NCI-H2196 treated with DMSO at 0.1 percent for 48 hours (cell line): ENCODE results near the gene PEX16.
A peak's percentile ranks its signal among the peaks of the same experiment; 100 is the strongest.

Experiments
- DNase-seq: peaks from one replicate; lab custom pipeline; 2025; ENCODE audit not compliant: unreplicated experiment; lab: John Stamatoyannopoulos, UW

The PEX16 gene

DNA sequence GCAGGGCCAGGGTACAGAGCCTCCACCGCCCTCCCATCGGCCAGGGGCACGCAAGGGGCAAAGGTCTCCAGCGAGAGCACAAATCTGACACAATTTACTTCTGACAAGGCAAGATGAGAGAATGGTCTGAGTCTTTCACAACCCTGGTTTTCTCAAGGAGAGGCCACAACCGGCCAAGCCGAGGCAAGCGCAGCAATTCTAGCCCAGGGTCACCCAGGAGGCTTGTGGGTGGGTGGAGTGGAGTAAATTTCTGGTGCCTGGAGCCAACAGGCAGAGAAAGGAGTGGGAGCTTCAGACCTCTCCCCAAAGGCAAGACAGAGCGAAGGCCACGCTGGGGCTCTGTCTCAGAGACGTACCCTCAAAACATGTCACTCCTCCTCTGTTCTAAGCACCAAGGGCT lies 14.1 kb upstream of the PEX16 start:
- DNase-seq: no peak

DNA sequence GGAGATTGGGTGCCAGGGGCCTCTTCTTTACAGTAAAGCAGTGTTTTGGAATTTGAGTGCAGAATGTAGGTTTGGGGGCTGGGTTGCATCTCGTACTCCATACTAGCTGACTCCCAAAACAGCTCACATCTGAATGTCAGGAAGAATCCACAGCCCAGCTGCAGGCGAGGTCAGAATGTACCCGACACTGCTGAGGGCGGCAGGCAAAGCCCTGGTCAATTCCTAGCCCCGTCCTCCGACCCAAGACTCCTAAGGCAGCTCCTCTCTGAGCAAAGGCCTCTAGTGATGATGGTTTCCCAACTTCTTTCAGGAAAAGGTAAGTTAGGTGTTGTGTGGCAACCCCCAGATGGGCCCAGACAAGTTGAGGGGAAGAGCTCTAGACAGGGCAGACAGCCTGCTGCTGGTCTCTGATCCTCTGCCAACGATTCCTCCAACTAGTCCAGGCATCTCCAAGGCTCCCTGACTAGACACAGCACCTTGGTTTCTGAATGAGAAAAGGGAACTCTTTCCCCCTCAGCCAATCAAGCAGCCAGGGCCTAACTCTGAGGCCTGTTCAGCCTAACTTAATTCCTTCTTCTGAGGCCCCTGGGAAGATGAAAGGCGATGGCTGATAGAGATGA lies 13.4 kb upstream of the PEX16 start:
- DNase-seq: no peak

DNA sequence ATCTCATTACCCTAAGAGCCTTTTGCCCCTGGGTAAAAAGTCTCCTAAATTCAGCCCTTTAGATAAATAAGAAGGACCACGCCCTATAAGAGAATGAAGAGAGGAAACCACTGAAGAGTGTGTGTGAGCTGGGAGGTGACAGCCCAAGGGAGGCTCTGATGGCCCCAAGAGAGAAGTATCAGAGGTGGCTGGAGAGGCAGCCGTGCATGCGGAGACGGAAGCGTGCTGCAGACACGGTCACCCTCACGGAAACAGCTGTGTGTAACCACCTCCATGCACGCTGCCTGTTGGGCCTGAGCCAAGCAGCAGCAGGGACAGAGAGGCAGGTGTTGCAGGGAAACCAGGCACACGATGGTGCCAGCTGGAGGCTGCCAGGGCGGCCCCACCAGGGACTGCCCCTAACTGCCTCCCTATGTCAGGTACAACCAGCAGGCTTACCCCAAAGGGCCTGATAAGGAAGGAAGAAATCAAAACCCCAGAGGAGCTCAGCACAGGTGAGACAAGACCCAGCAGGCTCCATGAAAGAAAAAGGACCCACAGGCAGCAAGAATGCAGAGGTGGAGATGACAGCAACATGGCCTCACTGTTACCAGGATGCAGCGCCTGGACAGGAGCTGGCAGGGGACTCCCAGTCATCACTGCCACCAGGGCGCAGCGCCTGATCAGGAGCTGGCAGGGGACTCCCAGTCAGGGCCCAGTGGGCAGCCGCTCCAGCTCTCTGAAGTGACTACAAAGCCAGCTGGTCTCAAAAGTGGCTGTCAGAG lies 12.5 kb upstream of the PEX16 start:
- DNase-seq: peak; percentile 74

DNA sequence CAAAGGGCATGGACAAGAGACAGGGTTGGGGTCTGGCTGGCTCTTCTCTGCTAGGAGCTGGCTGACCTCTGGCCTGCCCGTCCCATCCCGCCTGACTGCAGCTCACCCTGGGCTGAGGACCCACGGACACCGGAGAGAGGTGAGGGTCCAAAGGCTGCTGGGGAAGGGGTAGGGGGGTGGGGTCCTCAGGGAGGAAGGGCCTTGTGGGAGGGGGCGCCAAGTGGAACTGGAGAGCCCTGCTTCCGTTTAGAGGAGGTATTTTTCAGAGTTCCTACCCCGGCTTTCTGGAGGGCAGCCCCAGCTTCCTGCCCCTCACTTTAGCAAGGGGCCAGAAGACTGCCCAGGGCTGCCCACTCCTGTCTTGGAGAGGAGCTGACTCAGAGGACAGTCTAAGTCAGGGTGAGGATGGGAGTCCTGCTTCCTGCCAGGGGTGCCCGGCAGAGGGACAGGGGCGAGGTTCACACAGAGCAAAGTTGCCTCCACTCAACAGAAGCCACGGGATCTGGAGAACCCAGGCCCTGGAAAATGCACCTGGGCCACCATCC lies 11.9 kb upstream of the PEX16 start:
- no peak for DNase-seq

DNA sequence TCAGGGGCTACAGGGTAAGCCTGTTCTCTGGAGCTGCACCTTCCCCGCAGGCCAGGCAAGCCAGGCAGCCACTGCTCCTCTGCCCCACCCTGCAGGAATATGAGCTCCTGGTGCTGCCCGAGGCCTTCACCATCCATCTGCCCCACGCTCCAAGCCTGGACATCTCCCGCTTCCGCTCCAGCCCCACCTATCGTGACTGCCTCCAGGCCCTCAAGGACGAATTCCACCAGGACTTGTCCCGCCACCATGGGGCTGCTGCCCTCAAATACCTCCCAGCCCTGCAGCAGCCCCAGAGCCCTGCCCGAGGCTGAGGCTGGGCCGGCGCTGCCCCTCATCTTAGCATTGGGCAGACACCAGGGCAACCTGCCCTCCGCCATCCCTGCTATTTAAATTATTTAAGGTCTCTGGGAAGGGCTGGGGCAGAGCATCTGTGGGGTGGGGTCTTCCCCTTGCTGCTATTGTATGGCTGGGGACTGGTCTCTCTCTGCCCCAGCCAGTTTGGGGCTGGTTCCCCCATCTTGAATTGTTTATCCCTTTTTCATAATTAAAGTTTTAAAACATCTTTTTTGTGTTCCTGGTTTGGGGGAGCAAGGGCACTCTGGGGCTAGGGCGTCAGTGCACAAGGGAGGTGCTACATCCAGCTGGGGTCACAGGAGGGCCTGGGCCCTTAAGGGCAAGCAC lies 11.0 kb upstream of the PEX16 start:
- no peak for DNase-seq

DNA sequence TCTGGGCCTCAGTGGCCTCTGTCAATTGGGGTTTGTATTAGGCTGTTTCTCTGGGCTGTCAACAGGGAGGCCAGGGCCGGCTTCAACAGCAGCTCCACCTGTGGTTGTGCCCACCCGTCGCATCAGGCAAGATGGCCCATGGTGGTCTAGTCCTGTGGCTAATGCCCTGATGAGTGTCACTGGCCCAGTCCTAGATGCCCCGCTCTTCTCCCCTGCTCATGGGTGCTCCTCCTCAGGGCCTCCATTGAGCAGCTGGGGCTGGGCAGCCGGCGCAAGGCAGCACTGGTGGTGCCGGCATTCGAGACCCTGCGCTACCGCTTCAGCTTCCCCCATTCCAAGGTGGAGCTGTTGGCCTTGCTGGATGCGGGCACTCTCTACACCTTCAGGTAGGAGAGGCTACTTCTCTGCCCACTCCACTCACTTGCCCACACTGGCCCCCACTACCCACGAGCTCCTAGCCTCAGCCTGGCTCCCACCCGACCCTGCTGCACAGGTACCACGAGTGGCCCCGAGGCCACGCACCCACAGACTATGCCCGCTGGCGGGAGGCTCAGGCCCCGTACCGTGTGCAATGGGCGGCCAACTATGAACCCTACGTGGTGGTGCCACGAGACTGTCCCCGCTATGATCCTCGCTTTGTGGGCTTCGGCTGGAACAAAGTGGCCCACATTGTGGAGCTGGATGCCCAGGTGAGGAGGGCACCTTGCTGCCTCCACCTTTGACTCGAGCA lies 10.2 kb upstream of the PEX16 start:
- no peak for DNase-seq

DNA sequence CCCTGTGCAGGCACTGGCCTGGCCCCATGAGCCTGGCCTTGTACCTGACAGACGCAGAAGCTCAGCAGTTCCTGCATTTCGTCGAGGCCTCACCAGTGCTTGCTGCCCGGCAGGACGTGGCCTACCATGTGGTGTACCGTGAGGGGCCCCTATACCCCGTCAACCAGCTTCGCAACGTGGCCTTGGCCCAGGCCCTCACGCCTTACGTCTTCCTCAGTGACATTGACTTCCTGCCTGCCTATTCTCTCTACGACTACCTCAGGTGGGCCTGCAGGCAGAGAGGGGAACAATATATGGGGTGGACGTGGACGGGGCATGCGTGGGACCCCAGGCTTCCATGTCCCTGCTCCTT lies 9.6 kb upstream of the PEX16 start:
- no peak for DNase-seq

DNA sequence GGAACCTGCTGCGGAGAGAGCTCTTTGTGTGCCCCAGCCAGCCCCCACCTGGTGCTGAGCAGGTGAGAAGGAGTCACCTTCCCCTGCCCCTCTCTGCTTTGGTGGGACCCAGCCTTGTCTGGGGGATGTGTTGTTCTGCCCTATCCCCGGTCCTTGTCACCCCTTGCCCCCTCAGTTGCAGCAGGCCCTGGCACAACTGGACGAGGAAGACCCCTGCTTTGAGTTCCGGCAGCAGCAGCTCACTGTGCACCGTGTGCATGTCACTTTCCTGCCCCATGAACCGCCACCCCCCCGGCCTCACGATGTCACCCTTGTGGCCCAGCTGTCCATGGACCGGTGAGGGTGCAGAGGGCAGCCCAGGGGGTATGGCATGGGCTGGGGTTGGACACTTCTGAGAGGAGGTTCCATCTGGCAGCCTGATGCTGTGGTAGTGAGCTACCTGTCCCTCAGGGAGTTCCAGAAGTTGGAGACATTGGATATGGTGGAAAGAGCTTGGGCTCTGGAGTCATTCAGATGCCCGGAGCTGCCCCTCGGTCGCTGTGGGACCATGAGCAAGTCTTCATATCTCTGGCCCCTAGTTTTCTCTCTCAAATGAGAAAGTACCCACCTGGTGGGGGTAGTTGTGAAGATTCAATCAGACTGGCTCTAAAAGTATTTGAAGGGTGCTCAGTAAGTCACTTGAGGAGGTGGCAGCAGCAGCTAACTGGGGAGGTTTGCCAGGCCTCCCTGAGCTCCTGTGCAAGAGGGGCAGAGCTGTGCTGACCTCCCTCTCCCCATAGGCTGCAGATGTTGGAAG lies 9.1 kb upstream of the PEX16 start:
- DNase-seq: no peak

DNA sequence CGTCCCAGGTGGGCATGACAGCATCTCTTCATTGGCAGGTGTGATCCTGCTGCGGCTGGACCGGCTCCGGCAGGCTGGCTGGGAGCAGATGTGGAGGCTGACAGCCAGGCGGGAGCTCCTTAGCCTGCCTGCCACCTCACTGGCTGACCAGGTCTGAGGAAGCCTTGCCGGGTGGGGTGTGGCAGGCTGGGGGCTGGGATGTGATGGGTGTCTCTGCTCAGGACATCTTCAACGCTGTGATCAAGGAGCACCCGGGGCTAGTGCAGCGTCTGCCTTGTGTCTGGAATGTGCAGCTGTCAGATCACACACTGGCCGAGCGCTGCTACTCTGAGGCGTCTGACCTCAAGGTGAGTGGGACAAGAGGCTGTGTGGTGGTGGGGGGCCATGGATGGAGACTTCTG lies 8.3 kb upstream of the PEX16 start:
- DNase-seq: no peak

DNA sequence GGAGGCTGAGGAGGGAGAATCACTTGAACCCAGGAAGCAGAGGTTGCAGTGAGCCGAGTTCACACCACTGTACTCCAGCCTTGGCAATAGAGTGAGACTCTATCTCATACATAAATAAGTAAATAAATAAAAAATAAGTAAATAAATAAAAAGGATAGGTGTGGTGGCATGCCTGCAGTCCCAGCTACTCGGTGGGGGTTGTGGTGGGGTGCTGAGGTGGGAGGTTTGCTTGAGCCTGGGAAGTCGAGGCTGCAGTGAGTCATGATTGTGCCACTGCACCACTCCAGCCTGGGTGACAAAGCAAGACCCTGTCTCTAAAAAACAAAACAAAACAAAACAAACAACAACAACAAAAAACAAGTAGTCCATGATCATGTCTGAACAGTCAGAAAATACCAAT lies 7.9 kb upstream of the PEX16 start:
- DNase-seq: no peak

DNA sequence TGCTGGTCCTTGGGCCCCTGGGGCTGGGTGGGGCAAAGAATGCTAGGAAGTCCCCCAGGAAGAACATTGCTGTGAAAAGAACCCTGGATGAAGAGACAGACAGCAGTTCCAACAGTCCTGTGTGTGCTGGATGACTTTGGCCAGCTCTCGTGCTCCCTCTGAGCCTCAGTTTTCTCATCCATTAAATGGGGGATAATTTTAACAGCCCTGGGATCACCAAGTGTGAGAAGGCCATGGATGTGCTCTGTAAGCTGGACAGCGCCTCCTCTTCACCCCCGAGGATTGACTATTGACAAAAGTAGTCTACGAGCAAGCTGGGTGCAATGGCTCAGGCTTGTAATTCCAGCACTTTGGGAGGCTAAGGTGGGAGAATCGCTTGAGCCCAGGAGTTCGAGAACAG lies 7.2 kb upstream of the PEX16 start:
- no peak for DNase-seq

DNA sequence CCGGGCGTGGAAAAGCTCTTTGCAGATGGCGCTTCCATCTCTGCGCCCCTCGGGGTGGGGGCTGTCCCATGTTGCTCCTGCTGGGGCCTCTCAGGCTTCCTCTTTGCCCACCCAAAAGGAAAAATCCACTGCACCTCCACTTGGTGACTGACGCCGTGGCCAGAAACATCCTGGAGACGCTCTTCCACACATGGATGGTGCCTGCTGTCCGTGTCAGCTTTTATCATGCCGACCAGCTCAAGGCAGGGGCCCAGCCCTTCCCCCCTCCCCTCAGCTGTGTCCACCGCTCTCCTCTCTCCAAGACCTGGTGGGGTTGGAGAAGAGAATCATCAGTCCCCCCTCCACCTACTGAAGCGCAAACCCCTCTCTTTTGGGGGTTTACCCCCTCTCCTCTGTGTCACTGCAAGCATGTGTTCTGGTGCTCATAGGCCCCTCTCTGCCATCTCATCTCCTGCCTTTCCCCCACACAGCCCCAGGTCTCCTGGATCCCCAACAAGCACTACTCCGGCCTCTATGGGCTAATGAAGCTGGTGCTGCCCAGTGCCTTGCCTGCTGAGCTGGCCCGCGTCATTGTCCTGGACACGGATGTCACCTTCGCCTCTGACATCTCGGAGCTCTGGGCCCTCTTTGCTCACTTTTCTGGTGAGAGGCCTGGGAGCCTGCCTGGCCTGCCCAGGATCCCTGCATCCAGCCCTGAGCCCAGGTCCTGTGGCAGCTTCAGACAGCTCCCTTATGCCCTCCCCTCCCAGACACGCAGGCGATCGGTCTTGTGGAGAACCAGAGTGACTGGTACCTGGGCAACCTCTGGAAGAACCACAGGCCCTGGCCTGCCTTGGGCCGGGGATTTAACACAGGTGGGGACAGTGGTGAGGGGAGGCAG lies 6.6 kb upstream of the PEX16 start:
- DNase-seq: no peak

DNA sequence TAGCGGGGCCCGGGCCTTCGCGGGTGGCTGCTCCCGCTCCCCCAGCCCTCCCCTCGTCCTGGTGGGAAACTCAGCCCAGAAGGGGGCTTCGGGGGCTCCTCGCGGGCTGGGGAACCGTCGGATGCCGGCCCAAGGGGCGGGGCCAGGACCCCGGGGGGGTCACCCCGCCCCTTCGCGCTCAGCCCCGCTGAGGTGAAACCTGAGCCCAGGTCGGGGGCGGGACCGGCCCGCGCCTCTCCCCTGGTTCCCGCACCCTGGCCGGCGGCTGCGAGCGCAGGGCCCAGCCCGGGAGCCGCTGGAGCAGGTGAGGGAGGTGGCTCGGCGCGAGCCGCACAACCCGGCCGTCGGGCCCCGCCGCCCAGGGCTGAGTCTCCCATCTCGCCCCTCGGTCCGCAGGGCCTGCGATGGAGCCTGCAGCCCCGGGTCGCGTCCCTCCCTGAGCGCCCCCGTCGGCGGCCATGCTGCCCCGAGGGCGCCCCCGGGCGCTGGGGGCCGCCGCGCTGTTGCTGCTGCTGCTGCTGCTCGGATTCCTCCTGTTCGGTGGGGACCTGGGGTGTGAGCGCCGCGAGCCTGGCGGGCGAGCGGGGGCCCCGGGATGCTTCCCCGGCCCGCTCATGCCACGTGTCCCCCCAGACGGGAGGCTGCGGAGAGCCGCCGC lies 4.9 kb upstream of the PEX16 start, which contains the start of gene LARGE2:
Gene LARGE2 (plus strand): TSS at position 232 of the 658 bp plus-strand sequence. CDS start 227 bp downstream, at position 459.
- DNase-seq: peak; percentile 43

DNA sequence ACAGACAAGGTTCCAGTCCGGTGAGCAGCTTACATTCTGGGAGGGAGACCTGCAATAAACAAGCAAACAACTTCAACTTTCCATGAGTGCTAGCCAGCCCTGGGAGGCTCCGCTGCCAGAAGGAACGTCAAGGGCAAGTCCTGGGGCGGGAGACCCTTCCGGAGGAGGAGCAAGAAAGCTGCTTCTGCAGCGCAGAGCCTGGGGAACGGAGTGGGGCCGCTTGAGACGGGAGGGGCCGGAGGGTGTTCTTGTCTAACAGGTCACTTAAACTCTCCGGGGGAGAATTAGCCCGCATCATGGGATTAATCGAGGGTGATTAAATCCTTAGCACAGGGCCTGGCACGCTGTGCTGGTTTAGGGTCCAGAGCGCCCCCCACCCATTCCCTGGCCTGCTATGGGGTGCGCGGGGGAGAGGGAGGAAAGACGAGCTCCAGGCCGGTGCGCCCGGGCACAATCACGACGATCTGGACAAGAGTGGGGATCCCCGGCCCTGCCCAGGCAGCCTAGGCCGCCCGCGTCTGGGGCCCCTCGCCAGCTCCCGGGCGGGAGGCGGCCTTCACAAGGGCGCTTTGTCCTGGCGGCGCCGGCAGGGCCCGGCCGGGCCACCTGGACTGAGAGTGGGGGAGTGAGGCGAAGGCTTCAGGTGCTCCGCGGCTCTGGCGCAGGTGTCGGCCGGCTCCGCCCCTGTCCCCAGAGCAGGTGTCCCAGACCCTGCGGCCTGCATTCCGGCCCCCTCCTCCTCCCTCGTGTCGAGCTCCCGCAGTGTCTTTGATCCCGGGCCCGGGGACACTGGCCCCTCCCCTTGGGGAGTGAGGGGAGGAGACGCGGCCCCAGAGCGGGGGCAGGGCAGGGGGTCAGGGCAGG lies 4.1 kb upstream of the PEX16 start:
- peak; percentile 68 for DNase-seq

DNA sequence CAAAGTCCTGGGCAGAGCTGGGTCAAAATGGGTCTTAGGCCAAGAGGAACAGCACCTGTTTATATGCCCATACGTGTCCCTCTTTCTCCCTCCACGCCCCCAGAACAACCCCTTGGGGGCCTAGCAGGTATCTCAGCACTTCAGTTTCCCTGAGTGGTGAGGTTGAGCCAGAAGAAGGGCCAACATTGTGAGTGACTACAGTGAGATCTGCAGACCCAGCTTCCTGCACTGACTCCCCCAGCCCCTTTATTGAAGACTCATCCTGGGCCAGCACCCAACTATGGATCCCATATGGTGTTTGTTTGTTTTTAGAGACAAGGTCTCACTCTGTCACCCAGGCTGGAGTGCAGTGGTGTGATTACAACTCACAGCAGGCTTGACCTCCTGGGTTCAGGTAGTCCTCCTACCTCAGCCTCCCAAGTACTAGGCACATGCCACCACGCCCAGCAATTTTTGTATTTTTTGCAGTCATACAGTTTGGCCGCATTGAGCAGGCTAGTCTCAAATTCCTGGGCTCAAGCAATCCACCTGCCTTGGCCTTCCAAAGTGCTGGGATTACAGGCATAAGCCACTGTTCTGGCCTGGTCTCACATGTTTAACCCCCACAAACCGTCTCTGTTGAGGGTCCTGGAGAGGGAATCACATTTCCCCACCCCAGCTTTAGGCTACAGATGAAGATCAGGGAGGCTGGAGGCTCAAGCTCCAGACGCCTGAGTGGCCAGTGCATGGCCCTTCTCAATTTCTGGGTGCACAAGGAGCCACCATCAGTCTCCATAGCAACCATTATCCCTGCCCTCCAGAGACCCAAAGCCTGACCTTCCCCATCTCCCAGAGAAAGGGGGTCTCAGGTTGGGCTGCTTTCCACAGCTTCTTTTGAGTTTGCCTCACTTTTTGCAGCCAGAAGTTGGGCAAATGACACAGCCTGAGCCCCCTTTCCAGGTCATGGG lies 3.1 kb upstream of the PEX16 start:
- DNase-seq: no peak

DNA sequence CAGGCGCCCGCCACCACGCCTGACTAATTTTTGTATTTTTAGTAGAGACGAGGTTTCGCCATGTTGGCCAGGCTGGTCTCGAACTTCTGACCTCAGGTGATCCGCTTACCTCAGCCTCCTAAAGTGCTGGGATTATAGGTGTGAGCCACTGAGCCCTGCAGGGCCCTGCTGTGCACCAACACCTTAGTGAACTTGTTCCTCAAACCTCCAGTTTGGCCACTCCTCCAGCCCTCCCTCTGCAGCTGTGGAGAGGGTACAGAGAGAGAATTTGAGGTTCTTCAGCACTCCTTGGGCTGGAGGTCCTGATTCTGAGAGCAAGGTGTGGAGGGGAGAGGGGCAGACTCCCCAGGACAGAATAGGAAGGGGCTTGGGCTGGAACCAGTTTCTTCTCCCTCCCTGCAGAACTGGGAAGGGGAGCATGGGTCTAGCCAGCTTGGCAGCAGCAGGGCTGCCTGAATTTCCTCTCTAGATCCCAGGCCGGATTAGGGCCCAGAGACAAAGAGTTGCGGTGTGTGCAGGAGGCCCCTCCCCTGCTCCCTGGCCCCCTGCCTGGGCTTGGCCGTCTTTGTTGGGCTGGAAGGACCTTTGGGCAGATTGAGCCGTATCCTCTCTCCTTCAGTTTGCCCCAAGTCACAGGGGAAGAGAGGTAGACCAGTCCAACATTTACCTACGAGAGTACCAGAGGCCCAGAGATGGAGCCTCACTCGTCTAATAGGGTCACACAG lies 2.3 kb upstream of the PEX16 start:
- no peak for DNase-seq
